Stimulated activated CD8-positive, alpha-beta memory T cell treated with anti-CD3 and anti-CD28 coated beads, Interleukin-4, amount 100 ng/mL, for 1 hour (primary cell): ENCODE results near the gene ENKD1.

Experiments used
- DNase-seq, 2 donors: peaks; one replicate each; pipeline ENCODE4 v3.0.0-alpha.2; 2020; ENCODE audit warnings: low read depth in 2 of 2, low spot score in 1 of 2

Gene ENKD1

DNA sequence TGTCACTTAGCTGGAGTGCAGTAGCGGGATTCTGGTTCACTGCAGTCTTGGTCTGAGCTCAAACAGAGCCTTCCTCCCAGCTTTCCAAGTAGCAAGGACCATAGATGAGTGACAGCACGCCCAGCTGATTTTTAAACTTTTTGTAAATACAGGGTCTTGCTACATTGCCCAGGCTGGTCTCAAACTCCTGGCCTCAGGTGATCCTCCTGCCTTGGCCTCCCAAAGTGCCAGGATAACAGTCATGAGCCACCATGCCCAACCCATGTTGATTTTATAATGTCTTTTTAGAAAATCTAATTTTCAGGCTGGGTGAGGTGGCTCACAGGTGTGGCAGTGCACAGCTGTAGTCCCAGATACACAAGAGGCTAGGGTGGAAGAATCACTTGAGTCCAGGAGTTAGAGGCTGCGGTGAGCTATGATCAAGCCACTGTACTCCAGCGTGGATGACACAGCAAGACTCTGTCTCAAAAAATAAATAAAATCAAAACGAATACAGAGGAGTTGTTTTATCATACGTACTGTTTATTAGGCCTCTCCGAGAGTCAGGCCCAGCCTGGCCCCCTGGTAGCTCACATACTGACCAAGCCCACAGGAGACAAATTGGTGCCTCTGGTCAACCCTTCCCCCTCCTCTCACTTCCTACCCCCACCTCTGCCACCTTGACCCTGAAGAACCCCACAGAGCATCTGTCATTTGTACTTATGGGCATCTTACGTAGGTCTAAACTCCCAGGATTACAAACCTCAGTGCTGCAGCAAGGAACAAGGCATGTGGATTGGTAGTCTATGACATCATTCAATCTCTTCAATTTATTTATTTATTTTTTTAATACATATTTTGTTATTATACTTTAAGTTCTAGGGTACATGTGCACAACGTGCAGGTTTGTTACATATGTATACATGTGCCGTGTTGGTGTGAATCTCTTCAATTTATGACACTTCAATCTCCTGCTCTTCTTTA, 13.7 kb upstream of the ENKD1 start:
- no peak for DNase-seq

DNA sequence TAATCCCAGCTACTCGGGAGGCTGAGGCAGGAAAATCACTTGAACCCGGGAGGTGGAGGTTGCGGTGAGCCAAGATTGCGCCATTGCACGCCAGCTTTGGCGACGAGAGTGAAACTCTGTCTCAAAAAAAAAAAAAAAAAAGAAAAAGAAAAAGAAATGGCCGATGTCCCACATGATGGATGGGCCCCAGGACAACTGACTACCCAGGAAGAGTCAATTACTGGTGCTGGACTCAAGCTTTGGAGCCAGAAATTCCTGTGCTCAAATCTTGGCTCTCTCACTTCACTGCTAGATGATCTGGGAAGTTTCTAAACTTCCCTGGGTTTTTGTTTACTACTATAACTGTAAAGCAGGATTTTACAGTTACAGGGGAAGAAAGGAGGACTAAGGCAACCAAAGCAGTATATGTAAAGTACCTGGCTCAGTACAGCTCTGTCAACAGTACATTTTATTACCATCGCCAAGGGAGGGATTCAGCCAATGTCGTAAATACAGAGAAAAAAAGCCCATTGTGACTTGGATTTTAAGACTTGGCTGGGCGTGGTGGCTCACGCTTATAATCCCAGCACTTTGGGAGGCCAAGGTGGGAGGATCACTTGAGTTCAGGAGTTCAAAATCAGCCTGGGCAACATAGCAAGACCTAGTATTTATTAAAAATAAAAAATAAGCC, 11.9 kb upstream of the ENKD1 start:
- no peak for DNase-seq

DNA sequence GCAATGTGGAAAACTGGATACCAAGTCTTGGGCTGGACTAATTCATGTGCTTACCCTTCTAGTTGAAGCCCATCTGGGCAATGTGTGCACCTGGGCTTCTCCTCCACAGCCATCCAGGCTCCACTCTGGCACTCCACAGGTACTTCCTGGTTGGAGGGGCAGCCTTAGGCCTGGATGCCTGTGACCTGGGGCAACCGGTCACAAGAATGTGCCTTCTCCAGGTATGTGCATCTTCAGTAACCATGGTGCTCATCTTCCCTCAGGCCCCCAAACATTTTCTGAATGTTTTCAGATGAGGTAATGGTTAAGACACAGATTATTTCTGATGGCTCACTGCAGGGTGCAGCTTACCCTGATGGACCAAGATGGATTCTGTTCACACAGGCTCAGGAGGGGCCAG, 11.2 kb upstream of the ENKD1 start:
- no peak for DNase-seq

DNA sequence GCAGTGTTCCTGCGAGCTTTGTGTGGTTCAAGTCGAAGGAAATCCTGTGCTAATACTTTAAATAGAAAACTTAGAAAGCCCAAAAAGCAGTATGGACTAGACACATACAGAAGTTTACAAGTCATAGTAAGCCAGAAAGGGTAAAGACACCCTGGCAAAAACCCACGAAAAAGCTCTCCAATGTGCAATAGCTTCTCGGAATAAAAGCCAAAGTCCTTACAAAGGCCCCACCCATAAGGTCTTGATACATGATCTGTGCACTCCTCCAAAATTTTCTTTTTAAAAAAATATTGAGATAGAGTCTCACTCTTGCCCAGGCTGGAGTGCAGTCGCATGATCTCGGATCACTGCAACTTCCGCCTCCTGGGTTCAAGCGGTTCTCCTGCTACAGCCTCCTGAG, 10.4 kb upstream of the ENKD1 start:
- DNase-seq: no peak

DNA sequence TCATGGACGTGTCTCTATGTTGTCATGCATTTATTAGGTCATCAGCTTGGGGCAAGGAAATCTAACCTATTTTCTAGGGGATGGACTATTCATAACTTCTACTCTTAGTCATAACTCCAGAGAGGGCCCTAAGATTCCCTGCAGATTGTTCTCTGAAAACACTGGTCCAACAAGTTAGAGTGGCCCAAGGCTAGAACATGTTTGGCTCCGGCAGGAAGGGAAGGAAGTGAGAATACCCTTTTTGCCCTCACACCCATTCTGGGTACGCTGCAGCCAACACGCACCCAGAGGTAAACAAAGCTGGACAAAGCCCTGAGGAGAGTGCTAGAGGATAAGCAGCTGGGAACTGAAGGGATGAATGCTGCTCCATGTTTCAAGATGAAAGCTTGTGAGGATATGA, 10.0 kb upstream of the ENKD1 start:
- no peak for DNase-seq

DNA sequence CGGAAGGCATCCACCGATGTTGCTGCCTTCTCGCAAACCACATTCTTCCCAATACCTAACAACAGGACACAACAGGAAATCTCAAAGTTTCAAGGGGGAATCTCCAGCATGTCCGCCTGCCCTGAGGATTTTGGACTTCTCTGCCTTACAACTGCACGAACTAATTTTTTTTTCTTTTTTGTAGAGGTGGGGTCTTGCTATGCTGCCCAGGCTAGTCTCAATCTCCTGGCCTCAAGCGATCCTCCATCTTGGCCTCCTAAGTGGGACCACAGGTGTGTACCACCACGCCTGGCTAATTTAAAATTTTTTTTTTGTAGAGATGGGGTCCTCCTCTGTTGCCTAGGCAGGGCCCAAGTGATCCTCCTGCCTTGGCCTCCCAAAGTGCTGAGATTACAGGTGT, 9.4 kb upstream of the ENKD1 start:
- no peak for DNase-seq

DNA sequence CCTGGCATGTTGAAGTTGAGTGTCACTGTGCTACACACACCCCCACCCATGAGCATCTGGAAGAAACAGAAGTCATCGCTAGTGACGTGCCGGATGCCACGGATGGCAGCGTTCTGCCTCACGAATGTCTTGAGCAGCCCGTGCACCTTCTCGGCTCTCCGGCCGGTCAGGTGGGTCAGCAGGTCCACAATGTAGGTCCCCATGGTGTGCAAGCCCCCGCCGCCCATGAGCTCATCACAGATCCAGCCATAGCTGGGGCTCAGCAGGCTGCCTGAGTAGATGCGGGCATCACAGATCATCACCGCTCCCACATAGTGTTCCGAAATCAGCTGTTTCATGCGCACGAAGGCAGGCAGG, 9.0 kb upstream of the ENKD1 start:
- no peak for DNase-seq

DNA sequence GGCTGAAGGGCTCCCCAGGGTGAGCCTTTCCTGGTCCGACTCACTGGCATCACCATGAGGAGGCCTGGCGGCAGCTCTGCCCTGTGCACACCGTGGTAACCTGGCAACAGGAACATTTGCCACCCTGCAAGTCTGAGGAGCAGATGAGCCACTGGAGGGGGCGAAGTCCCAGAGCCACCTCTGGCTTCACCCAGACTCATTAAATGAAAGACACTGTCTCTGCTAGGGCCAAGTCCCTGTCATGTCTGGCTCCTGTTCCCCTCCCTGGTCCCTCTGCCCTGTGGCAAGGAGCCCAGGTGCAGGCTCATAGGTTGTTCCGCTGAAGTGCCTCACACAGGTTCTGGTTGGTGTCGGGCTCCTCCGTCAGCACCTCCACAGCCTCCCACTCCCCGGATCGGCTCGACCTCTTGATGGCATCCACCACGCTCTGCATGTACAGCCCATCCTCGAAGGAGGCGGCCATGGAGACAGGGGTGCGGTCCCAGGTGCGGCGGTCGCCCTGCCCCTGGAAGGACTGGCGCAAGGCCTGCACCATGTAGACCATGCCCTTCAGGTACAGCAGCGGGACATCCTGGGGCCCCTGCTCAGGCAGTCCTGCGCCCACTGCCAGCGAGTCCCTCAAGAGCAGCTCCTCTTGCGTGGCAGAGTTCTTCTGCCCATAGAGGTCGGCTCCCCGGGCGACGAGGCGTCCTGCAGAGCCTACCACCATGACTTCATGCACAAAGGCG, 8.5 kb upstream of the ENKD1 start:
- DNase-seq: no peak

DNA sequence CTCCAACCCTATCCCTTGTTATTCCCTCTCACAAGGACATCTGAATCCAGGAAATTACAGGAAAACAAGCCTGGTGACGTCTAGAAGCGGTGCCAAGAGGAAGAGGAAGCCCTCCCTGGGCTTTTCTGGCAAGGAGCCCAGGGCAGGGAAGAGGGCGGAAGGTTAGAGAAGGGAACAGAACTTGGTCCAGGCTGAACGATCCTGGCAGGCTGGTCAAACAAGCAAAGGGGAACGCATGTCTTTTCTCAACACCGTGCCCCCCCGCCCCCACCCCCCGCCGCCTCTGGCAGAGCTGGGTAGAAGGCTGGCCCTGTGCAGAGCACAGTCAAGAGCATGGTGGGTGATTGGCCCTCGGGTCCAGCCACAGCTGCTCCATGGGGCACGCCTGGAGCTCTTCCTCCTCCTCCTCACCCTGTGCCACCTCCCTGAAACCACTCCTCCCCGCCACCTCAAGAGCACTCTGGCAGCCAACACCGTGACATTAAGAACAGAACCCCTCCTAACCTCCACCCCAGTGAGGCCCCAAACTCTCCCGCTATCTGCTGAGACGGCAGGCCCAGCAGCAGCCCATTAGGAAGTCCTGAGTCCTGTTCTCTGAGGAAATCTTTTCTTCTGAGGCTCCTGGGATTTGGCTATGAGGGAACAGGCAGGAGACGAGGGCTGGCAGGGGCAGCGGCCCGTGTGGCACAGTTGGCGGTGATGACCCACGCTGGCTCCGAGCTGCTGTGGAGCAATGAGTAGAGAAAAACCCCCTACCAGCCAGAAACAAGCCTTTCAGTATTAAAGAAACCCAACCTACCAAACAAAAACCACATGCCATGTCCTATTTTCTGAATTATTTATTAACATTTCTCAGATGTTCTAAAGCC, 7.4 kb upstream of the ENKD1 start:
- no peak for DNase-seq

DNA sequence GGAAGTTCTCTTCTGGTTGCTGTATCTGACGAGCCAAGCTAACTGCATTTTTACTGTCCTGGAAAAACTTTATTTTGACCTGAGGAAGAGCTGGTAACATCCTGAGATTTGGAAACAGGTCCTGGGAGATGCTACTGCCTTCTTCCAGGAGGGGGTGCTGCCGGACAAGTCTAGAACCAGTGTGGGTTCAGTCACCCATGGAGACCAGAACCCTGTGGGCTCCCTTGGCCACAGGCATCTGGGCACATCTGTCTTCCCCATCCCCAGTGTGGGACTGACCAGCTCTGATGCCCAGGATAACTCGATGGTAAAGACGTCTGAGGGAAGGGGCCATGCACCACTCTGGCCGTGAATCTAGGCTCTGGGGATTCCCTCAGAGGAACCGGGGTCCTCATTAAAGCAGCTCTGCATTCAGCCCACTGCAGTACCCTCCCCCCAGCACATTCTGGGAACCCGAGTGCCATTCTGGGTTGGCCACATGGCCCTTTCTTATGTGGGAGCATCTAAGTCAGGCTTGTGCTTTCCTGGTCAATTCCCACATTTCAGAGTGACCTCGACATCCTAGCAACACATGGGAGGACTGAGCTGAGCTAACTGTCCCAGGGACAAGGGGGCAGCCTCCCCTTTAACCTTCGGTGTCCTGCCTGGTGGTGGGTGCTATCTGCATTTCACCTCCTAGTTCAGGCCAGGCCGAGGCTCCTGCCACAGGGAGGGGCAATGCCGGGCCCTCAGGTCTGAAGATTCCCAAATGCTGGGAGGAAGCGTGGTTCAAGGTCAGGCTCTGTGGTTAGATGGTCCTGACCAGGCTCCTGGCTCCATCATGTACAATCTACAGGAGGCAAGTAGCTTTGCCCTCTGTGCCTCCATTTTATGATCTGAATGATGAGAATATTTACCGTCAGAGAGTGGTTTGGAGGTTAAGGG, 6.5 kb upstream of the ENKD1 start:
- DNase-seq: peak in 1 of 2 donors; percentile 21

DNA sequence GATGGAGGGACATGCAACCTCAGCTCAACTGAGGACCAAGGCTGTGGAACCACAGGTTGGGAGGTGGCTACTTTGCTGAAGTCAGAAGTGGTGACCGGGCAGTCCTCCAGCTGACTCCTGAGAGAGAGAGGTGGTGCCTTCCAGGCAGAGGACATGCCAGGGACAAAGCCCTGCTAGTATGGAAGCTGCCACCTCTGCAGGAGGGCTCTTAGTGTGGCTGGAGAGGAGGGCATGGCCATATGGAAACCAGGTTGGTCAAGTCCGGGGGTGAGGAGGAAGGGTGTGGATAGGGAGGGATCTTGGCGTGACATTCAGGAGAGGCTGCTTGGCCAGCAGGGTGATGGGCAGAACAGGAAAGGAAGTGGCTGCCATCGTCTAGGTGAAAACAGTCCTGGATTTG, 5.8 kb upstream of the ENKD1 start:
- DNase-seq: no peak

DNA sequence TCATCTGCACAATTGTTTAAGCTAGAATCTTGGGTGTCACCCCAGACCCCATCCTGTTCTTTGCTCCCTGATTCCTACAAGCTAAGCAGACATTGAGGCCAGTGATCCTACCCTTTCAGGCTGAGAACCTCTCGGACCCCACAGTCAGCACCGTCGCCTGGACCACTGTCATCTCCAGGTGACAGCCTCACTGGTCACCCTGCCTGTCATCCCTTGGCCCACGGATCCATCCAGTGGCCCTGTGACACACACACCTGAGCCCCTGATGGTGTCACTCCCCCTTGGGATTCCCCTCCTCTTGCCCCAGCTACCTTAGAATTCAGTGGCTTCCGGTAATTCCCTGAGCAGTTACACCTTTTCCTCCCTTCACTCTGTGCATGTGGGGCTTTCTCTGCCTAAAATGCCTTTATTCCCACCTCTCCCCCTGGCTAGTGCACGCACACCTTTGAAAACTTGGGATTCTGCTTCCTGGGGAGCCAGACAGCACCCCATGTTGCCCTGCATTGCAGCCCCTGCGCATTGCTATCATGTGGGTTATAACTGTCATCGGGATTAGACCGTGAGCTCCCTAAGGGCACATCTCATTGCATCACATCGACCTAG, 3.0 kb upstream of the ENKD1 start:
- no peak for DNase-seq

DNA sequence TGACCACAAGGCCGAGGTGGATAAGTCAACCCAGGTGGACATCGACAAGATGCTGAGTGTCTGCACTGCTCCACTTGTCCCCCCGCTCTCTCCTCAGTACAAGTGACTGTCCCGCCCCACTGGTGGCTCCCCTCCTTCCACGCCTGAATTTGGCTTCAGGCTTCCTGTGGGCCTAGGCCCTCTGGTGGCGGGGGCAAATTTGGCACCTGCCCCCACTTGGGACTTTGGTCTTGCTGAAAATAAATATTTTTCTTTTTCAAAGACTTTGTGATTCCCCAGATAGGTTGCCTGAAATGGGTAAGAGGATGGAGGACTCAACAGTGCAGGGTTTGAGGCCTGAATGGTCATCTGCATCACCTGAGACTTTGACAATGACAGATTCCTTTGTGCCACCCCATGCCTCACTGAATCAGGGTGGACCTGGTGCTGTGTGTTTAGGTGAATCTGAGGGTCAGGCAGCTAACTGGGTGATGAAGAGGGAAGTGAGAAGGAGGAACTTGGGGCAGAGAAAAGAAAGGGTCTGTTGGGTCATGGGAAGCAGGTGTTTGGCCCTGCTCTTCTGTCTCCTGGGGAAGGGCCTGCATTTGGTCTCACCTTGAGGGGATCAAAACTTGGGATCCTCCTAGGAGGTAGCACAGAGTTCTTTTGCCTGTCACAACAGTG, 2.1 kb upstream of the ENKD1 start:
- no peak for DNase-seq

DNA sequence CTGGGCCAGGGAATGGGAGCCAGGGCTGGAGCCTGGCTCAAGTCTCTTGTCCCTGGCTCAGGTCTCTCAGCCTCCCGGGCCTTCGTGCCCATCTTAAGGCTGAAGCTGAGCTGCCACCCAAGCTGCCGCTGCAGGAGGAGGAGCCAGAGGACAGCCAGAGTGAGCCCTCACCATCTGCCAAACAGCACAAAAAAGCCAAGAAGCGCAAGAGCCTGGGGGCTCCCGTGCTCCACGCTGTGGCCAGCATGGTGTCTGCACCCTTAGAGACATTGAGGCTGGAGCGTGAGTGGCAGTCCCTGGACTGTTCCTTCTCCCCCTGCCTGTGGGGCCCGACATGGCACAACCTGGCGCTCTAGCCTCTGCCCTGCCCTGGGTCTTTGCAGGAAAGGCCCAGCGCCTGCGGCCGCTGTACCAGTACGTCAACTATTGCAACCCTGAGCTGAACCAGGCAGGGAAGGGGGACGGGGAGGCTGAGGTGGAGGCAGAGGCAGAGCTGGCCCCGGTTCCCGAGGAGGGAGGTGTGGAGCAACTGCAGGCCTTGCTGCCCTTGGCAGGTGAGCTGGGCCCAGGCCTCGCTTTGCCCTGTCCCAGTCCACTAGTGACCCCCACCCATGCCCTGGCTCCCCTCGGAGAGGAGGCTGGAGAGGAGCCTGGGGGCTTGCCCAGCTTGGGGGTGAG, 1.4 kb upstream of the ENKD1 start:
- DNase-seq: peak; percentile 29 to 60

DNA sequence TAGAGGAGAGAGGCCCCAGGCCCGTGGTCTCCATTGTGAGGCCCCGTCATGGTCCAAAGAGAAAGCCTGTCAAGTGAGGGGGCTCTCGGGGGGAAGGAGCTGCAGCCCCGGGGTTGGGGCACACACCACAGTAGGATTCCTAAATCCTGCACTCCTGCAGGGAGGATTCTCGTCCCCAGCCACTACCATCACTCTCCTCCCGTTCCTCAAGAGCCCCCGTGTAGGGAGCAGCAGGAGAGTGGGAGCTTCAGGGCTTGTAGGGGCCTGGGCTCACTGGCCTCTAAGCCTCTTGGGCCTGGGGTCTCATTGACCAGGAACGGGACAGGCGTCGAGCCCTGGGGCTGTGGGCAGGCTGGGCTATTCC, 885 bp upstream of the ENKD1 start:
- no peak for DNase-seq

DNA sequence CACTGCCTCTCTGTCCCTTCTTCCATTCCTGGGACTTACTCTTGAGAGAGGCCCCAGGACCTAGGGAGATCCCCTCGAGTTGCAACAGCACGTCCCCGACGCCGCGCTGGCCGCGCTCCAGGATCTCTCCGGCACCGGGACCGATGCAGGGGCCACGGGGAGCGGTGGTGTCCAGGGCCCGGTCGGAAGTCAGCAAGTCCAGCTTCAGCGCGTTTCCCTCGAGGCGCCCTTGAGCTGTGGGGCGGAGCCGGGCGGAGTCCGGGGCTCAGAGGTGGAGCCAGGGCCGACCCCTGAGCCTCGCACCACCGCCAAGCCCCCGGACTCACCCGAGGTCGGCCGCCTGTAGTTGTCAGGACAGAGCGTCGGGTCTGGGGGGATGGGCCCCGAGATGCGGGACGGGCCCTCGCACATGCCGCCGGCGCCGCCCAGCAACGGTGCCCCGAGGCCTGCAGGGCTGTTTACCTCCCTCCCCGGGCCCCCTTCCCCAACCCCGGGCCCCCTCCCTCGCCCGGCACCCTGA, 458 bp downstream of the ENKD1 start:
- DNase-seq: no peak

DNA sequence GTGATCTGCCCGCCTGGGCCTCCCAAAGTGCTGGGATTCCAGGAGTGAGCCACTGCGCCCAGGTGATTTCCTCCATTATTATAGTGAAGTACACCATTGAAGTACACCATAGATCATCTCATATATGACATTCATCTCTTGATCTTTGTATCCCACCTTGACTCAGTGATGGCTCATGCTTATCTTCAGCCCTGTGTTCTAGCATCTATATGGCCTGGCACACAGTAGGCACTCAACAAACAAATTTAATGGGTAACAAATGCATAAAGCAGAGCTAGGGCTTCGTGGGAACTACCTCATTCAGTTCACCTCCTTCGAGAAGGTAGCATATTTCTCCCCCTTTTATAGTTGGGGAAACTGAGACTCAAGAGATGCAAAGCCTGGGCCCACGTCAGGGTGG, 952 bp downstream of the ENKD1 start:
- no peak for DNase-seq

DNA sequence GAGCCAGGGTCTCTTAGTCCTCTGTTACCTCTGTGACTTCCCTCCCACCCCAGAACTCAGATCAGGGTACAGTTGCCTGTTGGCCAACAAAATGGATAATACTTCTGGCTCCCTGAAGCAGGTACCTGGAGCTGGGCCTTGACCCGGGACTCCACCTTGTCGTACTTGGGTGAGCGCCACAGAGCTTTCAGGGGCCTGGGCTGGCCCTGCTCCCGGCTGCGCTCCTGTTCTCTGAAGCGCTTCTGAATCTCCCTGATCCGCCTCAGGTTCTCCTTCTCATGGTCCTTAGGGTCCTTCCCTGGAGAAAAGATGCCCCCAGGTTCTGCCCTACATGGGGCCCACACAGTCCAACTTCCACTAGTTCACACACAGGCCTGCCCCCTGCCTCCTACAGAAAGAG, 1.7 kb downstream of the ENKD1 start:
- DNase-seq: no peak
